ENCODE measurements around the gene ACTL6A. TPM values are rescaled to one million over a fixed set of nuclear protein-coding genes. Genes with fewer than 3 reads are reported as not detected.

ACTL6A gene
- total RNA-seq, 1 experiment from 2014 or later: 61.9 TPM

DNA sequence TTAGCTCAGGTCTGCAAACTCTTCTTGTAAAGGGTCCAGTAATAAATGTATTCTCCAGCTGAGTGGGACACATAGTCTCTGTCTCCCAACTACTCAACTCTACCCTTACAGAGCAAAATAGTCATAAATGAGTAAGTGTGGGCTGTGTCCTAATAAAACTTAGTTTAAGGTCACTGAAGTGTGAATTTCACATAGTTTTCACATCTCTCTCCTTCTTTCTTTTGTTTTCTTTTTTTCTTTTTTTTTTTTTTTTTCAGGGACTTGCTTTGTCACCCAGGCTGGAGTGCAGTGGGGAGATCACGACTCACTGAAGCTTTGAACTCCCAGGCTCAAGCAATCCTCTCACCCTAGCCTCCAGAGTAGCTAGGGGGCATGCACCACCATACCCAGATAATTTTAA, 1.9 kb upstream of the ACTL6A start:
- ChIA-PET POLR2A (no interaction called here), CTCF (no interaction called here), RAD21 (ENCODE audit: low non-redundant PET in 1 of 2, low total read pairs in 2 of 2, uncharacterized antibody in 2 of 2, unreplicated experiment in 2 of 2) (no interaction called here)
- ATAC-seq (no peak), DNase-seq (ENCODE audit: low read depth, low spot score) (no peak)
- intact Hi-C loops (cut with micrococcal nuclease): no loop called here
- Histone ChIP-seq H3K9me2 (ENCODE audit: insufficient read depth) (no peaks in the 10 kb centered on the region), H2AFZ (ENCODE audit: low read depth, low read length, poor library complexity, severe bottlenecking) (no peak overlapping the region), H3K9me3 (ENCODE audit: control insufficient read depth in 1 of 2, insufficient read depth in 1 of 2, low read depth in 1 of 2, low read length in 2 of 2) (no peaks in the 10 kb centered on the region), H3K4me2 (ENCODE audit: low read length) (no peak overlapping the region), H3K36me3 (ENCODE audit: control insufficient read depth in 1 of 2, insufficient read depth in 2 of 2, low read length in 2 of 2) (no peaks in the 10 kb centered on the region), H3K4me3 (replicated peaks in 1 of 2; ENCODE audit: low read depth in 1 of 2, low read length in 2 of 2) (no peak overlapping the region), H3K79me2 (ENCODE audit: insufficient read depth, low read length) (peaks cover 24% of the 10 kb centered on the region), H3K27ac (ENCODE audit: low read depth, low read length) (no peak overlapping the region), H3K4me1 (ENCODE audit: control insufficient read depth in 1 of 2, insufficient read depth in 2 of 2, low read length in 2 of 2) (peaks cover 2 to 16% of the 10 kb centered on the region in 2 experiments; a peak in 1 of 4 replicates), H4K20me1 (ENCODE audit: insufficient read depth) (0 out of 2 replicates have a peak, but pooled peaks cover 3% of the 10 kb centered on the region), H3K27me3 (ENCODE audit: insufficient read depth, low read length) (no peaks in the 10 kb centered on the region), H3K9ac (ENCODE audit: low read length) (no peak overlapping the region)
- BruUV-seq (replicated peaks): no TSS peak
- TF ChIP-seq, protein P1, sequence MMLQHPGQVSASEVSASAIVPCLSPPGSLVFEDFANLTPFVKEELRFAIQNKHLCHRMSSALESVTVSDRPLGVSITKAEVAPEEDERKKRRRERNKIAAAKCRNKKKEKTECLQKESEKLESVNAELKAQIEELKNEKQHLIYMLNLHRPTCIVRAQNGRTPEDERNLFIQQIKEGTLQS (IDR thresholded peaks at IDR 0.05): no peak
- TF ChIP-seq FOSL1 (IDR thresholded peaks at IDR 0.05; ENCODE audit: low read depth) (no peak), EZH2 (IDR thresholded peaks at IDR 0.05) (no peak), YY1 (IDR thresholded peaks at IDR 0.05; ENCODE audit: extremely low read depth, insufficient replicate concordance, low read depth, low read length) (no peak), ZFX (IDR thresholded peaks at IDR 0.05) (no peak), TCF7L2 (IDR thresholded peaks at IDR 0.05; ENCODE audit: borderline replicate concordance, extremely low read depth, insufficient read depth, insufficient read length) (no peak)
- TF ChIP-seq, protein P2, sequence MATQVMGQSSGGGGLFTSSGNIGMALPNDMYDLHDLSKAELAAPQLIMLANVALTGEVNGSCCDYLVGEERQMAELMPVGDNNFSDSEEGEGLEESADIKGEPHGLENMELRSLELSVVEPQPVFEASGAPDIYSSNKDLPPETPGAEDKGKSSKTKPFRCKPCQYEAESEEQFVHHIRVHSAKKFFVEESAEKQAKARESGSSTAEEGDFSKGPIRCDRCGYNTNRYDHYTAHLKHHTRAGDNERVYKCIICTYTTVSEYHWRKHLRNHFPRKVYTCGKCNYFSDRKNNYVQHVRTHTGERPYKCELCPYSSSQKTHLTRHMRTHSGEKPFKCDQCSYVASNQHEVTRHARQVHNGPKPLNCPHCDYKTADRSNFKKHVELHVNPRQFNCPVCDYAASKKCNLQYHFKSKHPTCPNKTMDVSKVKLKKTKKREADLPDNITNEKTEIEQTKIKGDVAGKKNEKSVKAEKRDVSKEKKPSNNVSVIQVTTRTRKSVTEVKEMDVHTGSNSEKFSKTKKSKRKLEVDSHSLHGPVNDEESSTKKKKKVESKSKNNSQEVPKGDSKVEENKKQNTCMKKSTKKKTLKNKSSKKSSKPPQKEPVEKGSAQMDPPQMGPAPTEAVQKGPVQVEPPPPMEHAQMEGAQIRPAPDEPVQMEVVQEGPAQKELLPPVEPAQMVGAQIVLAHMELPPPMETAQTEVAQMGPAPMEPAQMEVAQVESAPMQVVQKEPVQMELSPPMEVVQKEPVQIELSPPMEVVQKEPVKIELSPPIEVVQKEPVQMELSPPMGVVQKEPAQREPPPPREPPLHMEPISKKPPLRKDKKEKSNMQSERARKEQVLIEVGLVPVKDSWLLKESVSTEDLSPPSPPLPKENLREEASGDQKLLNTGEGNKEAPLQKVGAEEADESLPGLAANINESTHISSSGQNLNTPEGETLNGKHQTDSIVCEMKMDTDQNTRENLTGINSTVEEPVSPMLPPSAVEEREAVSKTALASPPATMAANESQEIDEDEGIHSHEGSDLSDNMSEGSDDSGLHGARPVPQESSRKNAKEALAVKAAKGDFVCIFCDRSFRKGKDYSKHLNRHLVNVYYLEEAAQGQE (IDR thresholded peaks at IDR 0.05; ENCODE audit: low read depth): no peak

Measured in HCT116 (cell line).